Trophoblast cell (in vitro differentiated cells and primary cell): Measurements from ENCODE around the gene RWDD3.

Experiments
- DNase-seq, 2 donors: peaks; one replicate each; pipeline ENCODE4 v3.0.0-alpha.2; 2016
- H2AFZ ChIP-seq: 2 replicates; pipeline ENCODE4 v1.6.1; 2013; ENCODE audit warnings: low read length, moderate library complexity, mild to moderate bottlenecking; ENCODE audit not compliant: insufficient read depth, poor library complexity
- H2AK5ac ChIP-seq: 2 replicates; pipeline ENCODE4 v1.6.1; 2013; ENCODE audit warnings: mild to moderate bottlenecking, low read length
- H2BK120ac ChIP-seq: 2 replicates; pipeline ENCODE4 v1.6.1; 2013; ENCODE audit warnings: low read length, mild to moderate bottlenecking, moderate library complexity; ENCODE audit not compliant: insufficient read depth, poor library complexity
- H2BK12ac ChIP-seq: 2 replicates; pipeline ENCODE4 v1.6.1; 2013; ENCODE audit warnings: mild to moderate bottlenecking, low read length, moderate library complexity
- H2BK5ac ChIP-seq: 2 replicates; pipeline ENCODE4 v1.6.1; 2013; ENCODE audit warnings: low read length, low read depth, moderate library complexity, mild to moderate bottlenecking; ENCODE audit not compliant: poor library complexity
- H3K14ac ChIP-seq: 2 replicates; pipeline ENCODE4 v1.6.1; 2013; ENCODE audit warnings: mild to moderate bottlenecking, low read length
- H3K18ac ChIP-seq: 2 replicates; pipeline ENCODE4 v1.6.1; 2013; ENCODE audit warnings: mild to moderate bottlenecking, low read length
- H3K23ac ChIP-seq: 2 replicates; pipeline ENCODE4 v1.6.1; 2013; ENCODE audit warnings: low read length
- H3K27ac ChIP-seq: 2 replicates; pipeline ENCODE4 v1.5.1; 2013; ENCODE audit warnings: low read depth, mild to moderate bottlenecking, inconsistent platforms, low read length, moderate library complexity
- H3K27me3 ChIP-seq: 2 replicates; pipeline ENCODE4 v1.6.1; 2013; ENCODE audit warnings: inconsistent platforms, mild to moderate bottlenecking, low read length, moderate library complexity; ENCODE audit not compliant: insufficient read depth
- H3K36me3 ChIP-seq, 2 experiments: 1 replicate in 1 of 2; 2 replicates in 1 of 2; pipeline ENCODE4 v1.6.1; 2013; ENCODE audit warnings: low read length in 2 of 2, mild to moderate bottlenecking in 2 of 2, moderate library complexity in 1 of 2; ENCODE audit not compliant: insufficient read depth in 2 of 2, control insufficient read depth in 1 of 2
- H3K4ac ChIP-seq: 2 replicates; pipeline ENCODE4 v1.6.1; 2013; ENCODE audit warnings: low read depth, mild to moderate bottlenecking, low read length, moderate library complexity
- H3K4me1 ChIP-seq, 2 experiments: 1 replicate in 1 of 2; 2 replicates in 1 of 2; pipeline ENCODE4 v1.6.1; 2013; ENCODE audit warnings: low read length in 2 of 2, mild to moderate bottlenecking in 2 of 2, moderate library complexity in 1 of 2; ENCODE audit not compliant: insufficient read depth in 2 of 2, control insufficient read depth in 1 of 2
- H3K4me2 ChIP-seq: 2 replicates; pipeline ENCODE4 v1.6.1; 2013; ENCODE audit warnings: inconsistent platforms, mild to moderate bottlenecking, low read length, moderate library complexity
- H3K4me3 ChIP-seq: 2 replicates; pipeline ENCODE4 v1.5.1; 2013; ENCODE audit warnings: mild to moderate bottlenecking, low read depth, low read length, inconsistent platforms
- H3K79me1 ChIP-seq: one replicate; pipeline ENCODE4 v1.6.1; 2013; ENCODE audit warnings: low read length
- H3K79me2 ChIP-seq: 2 replicates; pipeline ENCODE4 v1.6.1; 2013; ENCODE audit warnings: low read length, mild to moderate bottlenecking; ENCODE audit not compliant: control insufficient read depth, insufficient read depth, poor library complexity
- H3K9ac ChIP-seq: 2 replicates; pipeline ENCODE4 v1.6.1; 2013; ENCODE audit warnings: mild to moderate bottlenecking, low read length
- H3K9me3 ChIP-seq: 2 replicates; pipeline ENCODE4 v1.6.1; 2013; ENCODE audit warnings: low read depth, mild to moderate bottlenecking, control low read depth, inconsistent platforms, low read length; ENCODE audit not compliant: insufficient read depth
- H4K12ac ChIP-seq: 2 replicates; pipeline ENCODE4 v1.6.1; 2013; ENCODE audit warnings: low read depth, mild to moderate bottlenecking, low read length, moderate library complexity
- H4K8ac ChIP-seq: 2 replicates; pipeline ENCODE4 v1.6.1; 2013; ENCODE audit warnings: low read depth, mild to moderate bottlenecking, low read length, moderate library complexity
- H4K91ac ChIP-seq: one replicate; pipeline ENCODE4 v1.6.1; 2013; ENCODE audit warnings: low read depth, mild to moderate bottlenecking, low read length, moderate library complexity
- WGBS: extraction: QIAGEN DNeasy Blood & Tissue Kit; methylation state at CpG from one replicate; pipeline ENCODE4 v1.1.7; 2013; ENCODE audit warnings: missing lambda C conversion rate; ENCODE audit not compliant: insufficient read length, insufficient coverage; ENCODE audit errors: extremely low coverage; 5-methylcytosine and 5-hydroxymethylcytosine counted together

The RWDD3 gene

GRCh38 chr1:95222629-95223028, 11.4 kb upstream of the RWDD3 start:
- Histone ChIP-seq H2AFZ (no peak overlapping the region), H2BK120ac (no peak overlapping the region), H2BK5ac (no peak overlapping the region), H3K18ac (no peak overlapping the region), H3K9ac (no peak overlapping the region), H4K12ac (no peak overlapping the region), H3K79me1 (no peaks in the 10 kb centered on the region), H3K14ac (no peak overlapping the region), H3K27me3 (no peaks in the 10 kb centered on the region), H2BK12ac (no peak overlapping the region), H3K4me2 (no peak overlapping the region), H3K79me2 (no peaks in the 10 kb centered on the region), H4K8ac (no peak overlapping the region), H3K23ac (no peak overlapping the region), H4K91ac (no peak overlapping the region), H3K27ac (no peak overlapping the region), H3K4me3 (no peak overlapping the region), H3K9me3 (no peaks in the 10 kb centered on the region), H3K36me3 (no peaks in the 10 kb centered on the region), H3K4ac (no peak overlapping the region), H2AK5ac (no peak overlapping the region), H3K4me1 (peaks cover 0 to 2% of the 10 kb centered on the region in 2 experiments)
- DNase-seq, result no peak
- WGBS, result no CpG with 5 or more reads among the region's 2 CpGs

GRCh38 chr1:95223110-95223509, 10.9 kb upstream of the RWDD3 start:
- Histone ChIP-seq H4K12ac (no peak overlapping the region), H2AK5ac (no peak overlapping the region), H4K91ac (no peak overlapping the region), H3K4me3 (no peak overlapping the region), H3K27me3 (no peaks in the 10 kb centered on the region), H3K4me1 (peaks cover 0 to 2% of the 10 kb centered on the region in 2 experiments), H2AFZ (no peak overlapping the region), H2BK5ac (no peak overlapping the region), H3K4ac (no peak overlapping the region), H3K9ac (no peak overlapping the region), H3K79me1 (no peaks in the 10 kb centered on the region), H3K14ac (no peak overlapping the region), H4K8ac (no peak overlapping the region), H3K18ac (no peak overlapping the region), H3K9me3 (no peaks in the 10 kb centered on the region), H3K79me2 (no peaks in the 10 kb centered on the region), H3K4me2 (no peak overlapping the region), H3K23ac (no peak overlapping the region), H2BK12ac (no peak overlapping the region), H3K27ac (no peak overlapping the region), H3K36me3 (no peaks in the 10 kb centered on the region), H2BK120ac (no peak overlapping the region)
- no peak for DNase-seq

- Histone ChIP-seq H3K23ac (no peak overlapping the region), H2AK5ac (no peak overlapping the region), H3K4me1 (no peaks in the 10 kb centered on the region), H2BK12ac (no peak overlapping the region), H3K18ac (no peak overlapping the region), H2AFZ (no peak overlapping the region), H3K4me2 (no peak overlapping the region), H3K27me3 (no peaks in the 10 kb centered on the region), H3K36me3 (no peaks in the 10 kb centered on the region), H2BK5ac (no peak overlapping the region), H3K9me3 (no peaks in the 10 kb centered on the region), H3K9ac (no peak overlapping the region), H3K14ac (no peak overlapping the region), H2BK120ac (no peak overlapping the region), H4K91ac (no peak overlapping the region), H3K79me2 (no peaks in the 10 kb centered on the region), H4K8ac (no peak overlapping the region), H3K4ac (no peak overlapping the region), H3K79me1 (no peaks in the 10 kb centered on the region), H3K4me3 (no peak overlapping the region), H4K12ac (no peak overlapping the region), H3K27ac (no peak overlapping the region)
- WGBS, result no CpG with 5 or more reads among the region's 3 CpGs
- no peak for DNase-seq
Observed at GRCh38 chr1:95226781-95227660, 7.0 kb upstream of the RWDD3 start.

- Histone ChIP-seq H3K9me3 (no peaks in the 10 kb centered on the region), H3K27me3 (no peaks in the 10 kb centered on the region), H3K27ac (no peak overlapping the region), H4K91ac (no peak overlapping the region), H3K36me3 (no peaks in the 10 kb centered on the region), H3K9ac (no peak overlapping the region), H3K79me2 (peaks cover 2% of the 10 kb centered on the region), H2BK12ac (no peak overlapping the region), H2BK120ac (no peak overlapping the region), H2BK5ac (no peak overlapping the region), H4K8ac (no peak overlapping the region), H3K14ac (no peak overlapping the region), H3K4ac (no peak overlapping the region), H3K23ac (no peak overlapping the region), H3K18ac (no peak overlapping the region), H3K4me3 (no peak overlapping the region), H2AFZ (no peak overlapping the region), H3K4me2 (no peak overlapping the region), H3K4me1 (peaks cover 3 to 4% of the 10 kb centered on the region in 2 experiments), H2AK5ac (no peak overlapping the region), H3K79me1 (peaks cover 6% of the 10 kb centered on the region), H4K12ac (no peak overlapping the region)
- no CpG with 5 or more reads among the region's 5 CpGs for WGBS
- no peak for DNase-seq
Observed at GRCh38 chr1:95229037-95229436, 5.0 kb upstream of the RWDD3 start.
